ENCODE data around the gene TTC31.
A peak's percentile ranks its signal among the peaks of the same experiment; 100 is the strongest.
"Not testable (repeated sequence)": the region's sequence is repeated elsewhere in the genome, so short reads cannot be mapped to it uniquely, and the experiment has no call there.

Gene TTC31

GRCh38 chr2:74482801-74483674 is at the start of gene TTC31, which contains the start of gene CCDC142:
Gene TTC31 (plus strand): TSS chr2:74483081. CDS start chr2:74483096, 15 bp downstream.
Gene CCDC142 (minus strand): TSS chr2:74482998. CDS start chr2:74482837, 161 bp downstream.
- DNase-seq (ENCODE audit: low read depth in 2 of 2) = peak; percentile 82 to 88

DNA sequence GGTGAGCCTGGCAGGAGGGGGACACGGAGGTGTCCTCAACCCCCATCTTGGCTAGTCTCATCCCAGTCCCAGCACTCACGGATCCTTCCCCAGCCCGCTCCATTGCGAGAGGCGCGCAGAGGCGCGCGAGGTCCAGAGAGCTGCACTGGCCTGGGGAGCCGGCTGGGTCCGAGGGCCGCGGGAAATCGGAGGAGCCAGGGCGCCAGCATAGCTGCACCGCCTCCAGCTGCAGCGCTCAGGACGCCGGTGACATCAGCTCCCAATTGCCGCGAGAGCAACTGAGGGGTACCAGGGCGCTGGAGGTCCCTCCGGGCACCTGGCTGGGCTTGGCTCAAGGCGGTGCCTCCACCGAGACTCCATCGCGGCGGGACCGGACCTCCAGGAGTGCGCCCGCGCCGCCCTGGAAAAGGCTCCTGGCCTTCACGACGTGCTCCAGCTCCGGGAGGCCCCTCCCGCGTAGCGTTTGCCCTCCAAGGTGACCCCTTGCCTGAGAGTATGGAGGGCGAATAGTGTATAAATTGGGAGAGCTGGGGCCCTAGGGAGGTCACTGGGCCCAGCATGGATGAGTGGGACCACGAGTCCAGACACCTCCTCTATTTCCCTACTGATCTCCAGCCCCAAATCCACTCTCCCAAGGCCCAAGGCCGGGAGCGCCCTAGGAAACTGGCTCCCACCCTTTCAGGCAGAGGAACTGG is 46.6 kb upstream of the TTC31 start:
- no peak for DNase-seq (ENCODE audit: low read depth in 2 of 2)

GRCh38 chr2:74436848-74437695 is 45.8 kb upstream of the TTC31 start:
- DNase-seq (ENCODE audit: low read depth in 2 of 2) = no peak

GRCh38 chr2:74438248-74438647 is 44.6 kb upstream of the TTC31 start:
- no peak for DNase-seq (ENCODE audit: low read depth in 2 of 2)

- DNase-seq (ENCODE audit: low read depth in 2 of 2) = no peak
These were observed 43.5 kb upstream of the TTC31 start for GRCh38 chr2:74439373-74439772.

DNA sequence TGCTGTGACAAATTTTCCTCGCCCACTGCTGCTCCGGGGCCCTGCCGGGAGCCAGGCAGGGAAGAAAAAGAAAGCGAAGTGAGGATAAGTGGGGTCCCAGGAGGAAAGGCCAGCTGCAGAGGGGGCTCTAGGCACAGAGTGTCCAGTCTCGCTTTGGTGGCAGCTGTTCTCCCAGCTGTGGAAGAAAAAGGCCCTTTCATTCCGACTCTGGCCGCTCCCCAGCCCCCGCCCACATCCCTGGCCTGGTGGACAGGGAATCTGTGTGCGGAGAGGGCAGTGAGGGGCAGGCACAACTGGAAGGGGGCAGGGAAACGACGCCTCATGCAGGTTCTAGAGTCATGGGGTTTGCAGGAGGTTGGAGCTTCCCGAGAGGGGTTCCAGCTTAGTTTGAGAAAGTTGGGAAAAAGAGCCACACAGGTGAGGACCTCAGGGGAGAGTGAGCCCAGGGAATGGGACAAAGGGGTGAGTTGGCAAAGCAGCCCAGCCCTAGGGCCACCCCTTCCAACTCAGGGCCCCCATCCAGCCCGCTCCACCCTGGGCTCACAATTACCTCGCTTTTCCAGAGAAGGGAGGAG is 43.0 kb upstream of the TTC31 start:
- DNase-seq (ENCODE audit: low read depth in 2 of 2) = no peak

- no peak for DNase-seq (ENCODE audit: low read depth in 2 of 2)
These were observed 42.3 kb upstream of the TTC31 start for GRCh38 chr2:74440378-74441169.

GRCh38 chr2:74441170-74441689 is 41.7 kb upstream of the TTC31 start:
- no peak for DNase-seq (ENCODE audit: low read depth in 2 of 2)

DNA sequence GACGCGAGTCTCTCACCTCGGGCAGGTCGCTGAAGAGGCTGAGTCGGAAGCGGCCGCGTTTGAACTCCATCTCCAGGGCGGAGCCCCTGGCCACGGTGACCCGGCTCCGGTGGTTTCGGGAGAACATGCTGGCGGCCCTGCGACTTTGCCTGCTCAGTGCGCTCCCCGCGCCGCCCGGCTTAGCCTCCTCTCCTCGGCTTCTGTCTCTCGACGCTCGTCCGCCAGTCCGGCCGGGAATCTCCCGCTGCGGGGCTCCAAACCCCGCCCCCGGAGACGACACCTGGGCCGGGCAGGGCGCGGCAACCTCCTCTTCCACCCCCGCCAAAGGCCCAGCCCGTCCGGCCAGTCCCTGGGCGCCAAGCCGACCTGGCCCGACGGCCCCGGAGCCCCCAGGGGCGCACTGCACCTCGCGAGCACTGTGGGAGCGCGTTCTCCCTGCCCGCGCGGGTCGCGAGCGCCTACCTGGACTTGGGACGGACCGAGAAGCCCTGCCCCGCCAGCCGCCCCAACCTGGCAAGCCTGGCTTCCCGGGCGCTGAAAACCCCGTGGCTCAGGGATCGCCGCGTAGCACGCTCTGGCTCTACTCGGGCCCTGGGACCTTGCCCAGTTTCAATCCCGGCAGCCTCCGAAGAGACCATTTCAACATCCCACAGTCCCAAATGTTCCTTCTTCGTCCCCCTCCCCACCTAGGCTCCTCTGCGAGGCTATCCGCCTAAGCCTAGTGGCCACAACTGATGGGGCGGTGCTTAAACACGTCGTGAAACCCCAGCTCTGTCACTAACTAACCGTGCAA is 41.0 kb upstream of the TTC31 start, which contains the start of gene RTKN:
Gene RTKN (minus strand): TSS at position 248 of the 793 bp plus-strand sequence. CDS start 121 bp downstream, at position 127.
- DNase-seq (ENCODE audit: low read depth in 2 of 2) = peak in 1 of 2 donors; percentile 11

DNA sequence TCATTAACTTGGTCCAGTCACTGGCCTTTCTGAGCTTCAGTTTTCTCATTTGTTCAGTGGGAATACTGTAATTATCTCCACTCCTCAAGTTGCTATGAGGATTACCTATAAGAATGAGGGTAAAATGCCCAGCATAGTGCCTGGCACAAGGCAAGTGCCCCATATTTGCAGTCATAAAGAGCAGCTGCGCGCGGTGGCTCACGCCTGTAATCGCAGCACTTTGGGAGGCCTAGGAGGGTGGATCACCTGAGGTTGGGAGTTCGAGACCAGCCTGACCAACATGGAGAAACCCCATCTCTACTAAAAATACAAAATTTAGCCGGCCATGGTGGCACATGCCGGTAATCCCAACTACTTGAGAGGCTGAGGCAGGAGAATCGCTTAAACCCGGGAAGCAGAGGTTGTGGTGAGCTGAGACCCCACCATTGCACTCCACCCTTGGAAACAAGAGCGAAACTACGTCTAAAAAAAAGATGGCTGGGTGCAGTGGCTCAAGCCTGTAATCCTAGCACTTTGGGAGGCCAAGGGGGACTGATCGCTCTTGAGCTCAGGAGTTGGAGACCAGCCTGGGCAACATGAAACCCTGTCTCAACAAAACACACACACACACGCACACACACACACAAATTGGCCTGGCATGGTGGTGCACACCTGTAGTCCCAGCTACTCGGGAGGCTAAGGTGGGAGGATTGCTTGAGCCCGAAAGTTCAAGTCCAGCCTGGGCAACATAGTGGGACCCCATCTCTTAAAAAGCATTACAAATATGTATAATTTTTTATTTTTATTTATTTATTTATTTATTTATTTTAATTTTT is 40.2 kb upstream of the TTC31 start:
- DNase-seq (ENCODE audit: low read depth in 2 of 2) = not testable (repeated sequence)

- DNase-seq (ENCODE audit: low read depth in 2 of 2) = no peak
These were observed 38.2 kb upstream of the TTC31 start for GRCh38 chr2:74444498-74445318.

GRCh38 chr2:74447230-74447999 is 35.5 kb upstream of the TTC31 start:
- no peak for DNase-seq (ENCODE audit: low read depth in 2 of 2)

GRCh38 chr2:74448771-74449170 is 34.1 kb upstream of the TTC31 start:
- DNase-seq (ENCODE audit: low read depth in 2 of 2) = no peak

DNA sequence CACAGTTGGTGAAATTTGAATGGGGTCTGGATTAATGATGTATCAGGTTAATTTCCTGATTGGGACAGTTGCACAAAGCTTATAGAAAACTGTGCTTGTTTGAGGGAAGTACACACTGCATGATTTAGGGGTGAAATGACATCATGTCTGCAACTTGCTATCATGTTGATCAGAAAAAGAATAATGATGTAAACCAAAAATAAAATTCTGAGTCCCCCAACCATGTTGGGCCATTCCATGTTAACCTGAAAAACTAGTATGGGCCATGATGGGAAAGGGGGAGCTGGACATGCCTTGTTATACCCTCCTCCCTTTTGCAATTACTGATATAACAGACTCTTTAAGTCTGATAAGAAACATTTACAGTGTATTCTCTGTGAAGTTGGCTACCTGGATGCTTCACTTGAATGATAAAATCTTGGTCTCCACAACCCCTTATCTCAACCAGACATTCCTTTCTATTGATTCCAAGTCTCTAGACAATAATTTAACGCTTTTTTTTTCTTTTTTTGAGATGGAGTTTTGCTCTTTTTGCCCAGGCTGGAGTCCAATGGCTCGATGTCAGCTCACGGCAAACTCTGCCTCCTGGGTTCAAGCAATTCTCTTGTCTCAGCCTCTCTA is 32.2 kb upstream of the TTC31 start:
- DNase-seq (ENCODE audit: low read depth in 2 of 2) = no peak

DNA sequence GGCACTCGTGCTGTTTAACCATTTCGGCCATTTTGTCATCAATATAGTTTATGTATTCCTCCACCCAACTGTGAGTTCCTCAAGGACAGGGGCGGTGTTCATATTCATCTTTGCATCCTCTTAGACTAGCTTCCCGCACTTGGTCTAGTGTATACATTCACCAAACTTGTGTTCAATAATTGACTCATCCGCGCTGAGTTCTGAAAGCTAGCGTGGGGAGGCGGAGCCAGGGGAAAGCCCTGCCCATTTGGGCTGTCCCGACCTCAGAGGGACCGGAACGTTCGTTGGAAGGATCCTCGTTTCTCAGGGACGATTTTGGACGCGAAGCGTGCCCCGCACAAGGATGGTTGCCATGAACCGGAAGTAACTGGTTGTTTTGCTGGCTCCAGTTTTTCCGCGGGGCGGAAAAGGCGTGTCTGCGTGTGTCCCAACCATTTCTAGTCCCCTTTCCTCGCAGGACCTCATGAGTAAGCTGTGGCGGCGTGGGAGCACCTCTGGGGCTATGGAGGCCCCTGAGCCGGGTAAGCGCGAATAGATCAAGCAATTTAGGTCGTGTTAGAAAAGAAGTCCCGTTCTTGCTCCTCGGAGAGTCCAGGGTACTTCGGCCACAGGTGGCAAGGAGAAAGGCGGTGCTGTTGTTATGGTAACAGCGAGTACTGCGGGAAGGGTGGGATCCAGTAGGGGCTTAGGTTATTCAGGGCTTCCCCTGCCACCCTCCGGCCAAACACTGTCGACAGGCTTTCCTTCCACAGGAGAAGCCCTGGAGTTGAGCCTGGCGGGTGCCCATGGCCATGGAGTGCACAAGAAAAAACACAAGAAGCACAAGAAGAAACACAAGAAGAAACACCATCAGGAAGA is 28.0 kb upstream of the TTC31 start, which contains the start of gene INO80B:
Gene INO80B (plus strand): TSS at position 434 of the 858 bp plus-strand sequence. CDS start 30 bp downstream, at position 464.
- peak; percentile 94 to 95 for DNase-seq (ENCODE audit: low read depth in 2 of 2)

All from stimulated activated CD8-positive, alpha-beta memory T cell treated with anti-CD3 and anti-CD28 coated beads, Interleukin-2, amount 100 ng/mL, for 1 hour (primary cell).